ENCODE data around the gene SULF2. TPM values are rescaled to one million over a fixed set of nuclear protein-coding genes. Genes with fewer than 3 reads are reported as not detected.

The SULF2 gene
- total RNA-seq, 1 donor from 2014 or later, result 24.0 TPM

DNA sequence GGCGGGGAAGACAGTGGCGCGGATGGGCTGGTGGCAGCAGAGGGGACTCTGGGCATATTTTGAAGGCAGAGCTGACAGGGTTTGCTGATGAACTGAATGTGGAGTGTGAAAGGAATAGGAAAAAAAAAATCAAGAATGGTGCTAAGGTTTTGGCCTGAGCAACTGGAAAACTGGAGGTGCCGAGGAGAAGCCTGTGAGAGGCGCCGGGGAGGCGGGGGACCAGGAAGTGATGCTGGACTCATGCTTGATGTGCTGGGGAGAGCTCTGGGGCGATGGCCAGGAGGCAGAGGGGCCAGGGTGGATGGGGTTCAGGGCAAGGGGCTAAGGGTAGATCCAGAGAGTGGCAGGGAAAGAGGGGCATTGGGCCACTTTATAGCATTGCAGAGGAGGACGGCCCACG, 55.8 kb downstream of the SULF2 start:
- Histone ChIP-seq H4K20me1 (ENCODE audit: low read depth) (peaks cover 8% of the 10 kb centered on the region), H3K4me1 (peaks cover 13% of the 10 kb centered on the region), H2AFZ (replicated peaks) (no peak overlapping the region), H3F3A (ENCODE audit: low read depth) (peaks cover 7% of the 10 kb centered on the region), H3K9ac (no peak overlapping the region), H3K9me3 (ENCODE audit: low read depth) (no peaks in the 10 kb centered on the region), H3K27ac (no peak overlapping the region), H3K4me3 (no peak overlapping the region), H3K27me3 (no peaks in the 10 kb centered on the region), H3K36me3 (no peaks in the 10 kb centered on the region), H3K79me2 (ENCODE audit: low read depth) (no peaks in the 10 kb centered on the region), H3K4me2 (no peak overlapping the region)
- no peaks in the 10 kb centered on the region for H3K36me3 Mint-ChIP-seq
- peaks cover 32% of the 10 kb centered on the region for H3K4me1 Mint-ChIP-seq
- peaks cover 2% of the 10 kb centered on the region for H3K9me3 Mint-ChIP-seq
- peaks cover 14% of the 10 kb centered on the region for H3K27me3 Mint-ChIP-seq (ENCODE audit: insufficient read depth, low read depth)
- peak overlapping the region; percentile 20 for H3K27ac Mint-ChIP-seq
- no peak overlapping the region for H3K4me3 Mint-ChIP-seq
- no peak for DNase-seq (ENCODE audit: low spot score)
- TF ChIP-seq EZH2 (IDR thresholded peaks at IDR 0.05) (no peak), EZH2phosphoT487 (IDR thresholded peaks at IDR 0.05) (no peak)
- TF ChIP-seq, protein P1, sequence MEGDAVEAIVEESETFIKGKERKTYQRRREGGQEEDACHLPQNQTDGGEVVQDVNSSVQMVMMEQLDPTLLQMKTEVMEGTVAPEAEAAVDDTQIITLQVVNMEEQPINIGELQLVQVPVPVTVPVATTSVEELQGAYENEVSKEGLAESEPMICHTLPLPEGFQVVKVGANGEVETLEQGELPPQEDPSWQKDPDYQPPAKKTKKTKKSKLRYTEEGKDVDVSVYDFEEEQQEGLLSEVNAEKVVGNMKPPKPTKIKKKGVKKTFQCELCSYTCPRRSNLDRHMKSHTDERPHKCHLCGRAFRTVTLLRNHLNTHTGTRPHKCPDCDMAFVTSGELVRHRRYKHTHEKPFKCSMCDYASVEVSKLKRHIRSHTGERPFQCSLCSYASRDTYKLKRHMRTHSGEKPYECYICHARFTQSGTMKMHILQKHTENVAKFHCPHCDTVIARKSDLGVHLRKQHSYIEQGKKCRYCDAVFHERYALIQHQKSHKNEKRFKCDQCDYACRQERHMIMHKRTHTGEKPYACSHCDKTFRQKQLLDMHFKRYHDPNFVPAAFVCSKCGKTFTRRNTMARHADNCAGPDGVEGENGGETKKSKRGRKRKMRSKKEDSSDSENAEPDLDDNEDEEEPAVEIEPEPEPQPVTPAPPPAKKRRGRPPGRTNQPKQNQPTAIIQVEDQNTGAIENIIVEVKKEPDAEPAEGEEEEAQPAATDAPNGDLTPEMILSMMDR (IDR thresholded peaks at IDR 0.05), result no peak

DNA sequence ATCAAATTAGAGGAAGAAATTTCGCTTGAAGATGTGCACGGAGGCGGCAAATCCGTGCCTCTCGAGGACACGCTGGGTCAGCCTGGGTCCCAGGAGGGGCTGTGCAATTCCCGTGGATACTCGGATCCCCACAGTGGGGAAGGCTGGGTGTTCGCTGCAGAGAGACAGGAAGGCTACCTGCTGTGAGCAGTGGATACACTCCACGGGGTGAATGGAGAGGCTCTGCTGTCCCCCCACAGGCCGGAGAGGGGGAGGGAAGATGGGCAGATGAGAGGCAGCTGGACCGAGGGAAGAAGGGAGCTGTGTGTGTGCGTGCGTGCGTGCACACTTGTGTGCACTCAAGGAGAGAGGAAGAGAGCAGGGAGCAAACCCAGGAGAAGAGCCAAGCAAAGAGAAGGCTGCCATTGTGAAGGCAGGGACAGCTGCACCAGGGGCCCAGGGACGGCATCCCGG, 57.3 kb downstream of the SULF2 start:
- TF ChIP-seq, protein P1 (IDR thresholded peaks at IDR 0.05), result no peak
- TF ChIP-seq EZH2 (IDR thresholded peaks at IDR 0.05) (no peak), EZH2phosphoT487 (IDR thresholded peaks at IDR 0.05) (no peak)
- Histone ChIP-seq H3K36me3 (no peaks in the 10 kb centered on the region), H3K9me3 (ENCODE audit: low read depth) (no peaks in the 10 kb centered on the region), H2AFZ (replicated peaks) (no peak overlapping the region), H3K27ac (no peak overlapping the region), H3K4me3 (no peak overlapping the region), H3K4me1 (peaks cover 16% of the 10 kb centered on the region), H3F3A (ENCODE audit: low read depth) (peaks cover 8% of the 10 kb centered on the region), H3K79me2 (ENCODE audit: low read depth) (no peaks in the 10 kb centered on the region), H4K20me1 (ENCODE audit: low read depth) (peaks cover 8% of the 10 kb centered on the region), H3K9ac (no peak overlapping the region), H3K4me2 (no peak overlapping the region), H3K27me3 (no peaks in the 10 kb centered on the region)
- H3K4me1 Mint-ChIP-seq, result peaks cover 38% of the 10 kb centered on the region
- no peak overlapping the region for H3K4me3 Mint-ChIP-seq
- peaks cover 4% of the 10 kb centered on the region for H3K36me3 Mint-ChIP-seq
- peaks cover 16% of the 10 kb centered on the region for H3K27me3 Mint-ChIP-seq (ENCODE audit: insufficient read depth, low read depth)
- peaks cover 4% of the 10 kb centered on the region for H3K9me3 Mint-ChIP-seq
- peak overlapping the region; percentile 49 for H3K27ac Mint-ChIP-seq
- no peak for DNase-seq (ENCODE audit: low spot score)

DNA sequence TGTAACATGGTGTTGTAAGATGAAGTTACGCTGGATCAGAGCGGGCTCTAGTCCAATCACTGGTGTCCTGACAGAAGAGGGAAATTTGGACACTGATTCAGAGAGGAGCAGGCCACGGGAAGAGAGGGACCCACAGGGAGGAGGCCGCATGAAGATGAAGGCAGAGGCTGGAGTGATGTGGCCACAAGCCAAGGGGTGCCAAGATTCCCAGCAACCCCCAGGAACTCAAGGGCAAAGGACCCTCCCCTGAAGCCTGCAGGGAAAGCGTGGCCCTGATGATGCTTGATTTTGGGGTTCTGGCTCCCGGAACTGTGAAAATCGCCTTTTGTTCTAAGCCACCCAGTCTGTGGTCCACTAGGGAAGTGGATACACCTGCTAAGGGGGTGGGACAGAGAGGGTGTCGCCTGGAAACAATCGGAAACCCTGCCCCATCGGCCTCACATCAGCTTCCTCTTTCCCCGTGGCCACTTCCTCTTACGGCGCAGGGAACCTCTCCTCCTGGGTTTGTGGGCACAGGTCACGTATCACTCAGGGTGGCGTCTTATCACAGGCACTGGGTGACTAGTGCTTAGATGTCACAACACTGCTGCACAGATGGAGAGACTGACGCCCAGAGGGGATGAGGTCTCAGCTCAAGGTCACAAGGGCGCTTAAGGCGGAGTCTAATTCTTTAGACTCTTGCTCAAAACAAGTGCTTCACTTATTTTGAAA, 58.0 kb downstream of the SULF2 start:
- H3F3A ChIP-seq (ENCODE audit: low read depth), result peaks cover 8% of the 10 kb centered on the region
- H4K20me1 ChIP-seq (ENCODE audit: low read depth), result peaks cover 8% of the 10 kb centered on the region
- no peak overlapping the region for H3K9ac ChIP-seq
- no peak overlapping the region for H3K27ac ChIP-seq
- no peak overlapping the region for H2AFZ ChIP-seq (replicated peaks)
- Mint-ChIP-seq H3K4me1 (peaks cover 38% of the 10 kb centered on the region), H3K9me3 (peaks cover 4% of the 10 kb centered on the region), H3K36me3 (peaks cover 4% of the 10 kb centered on the region), H3K4me3 (no peak overlapping the region), H3K27me3 (ENCODE audit: insufficient read depth, low read depth) (peaks cover 16% of the 10 kb centered on the region), H3K27ac (peak overlapping the region; percentile 49)
- TF ChIP-seq EZH2 (IDR thresholded peaks at IDR 0.05), result no peak
- TF ChIP-seq, protein P1 (IDR thresholded peaks at IDR 0.05), result no peak
- no peak for TF ChIP-seq EZH2phosphoT487 (IDR thresholded peaks at IDR 0.05)
- no peak overlapping the region for H3K4me3 ChIP-seq
- no peak overlapping the region for H3K4me2 ChIP-seq
- no peak for DNase-seq (ENCODE audit: low spot score)
- no peaks in the 10 kb centered on the region for H3K36me3 ChIP-seq
- H3K27me3 ChIP-seq, result no peaks in the 10 kb centered on the region
- H3K4me1 ChIP-seq, result peaks cover 16% of the 10 kb centered on the region
- no peaks in the 10 kb centered on the region for H3K9me3 ChIP-seq (ENCODE audit: low read depth)
- no peaks in the 10 kb centered on the region for H3K79me2 ChIP-seq (ENCODE audit: low read depth)
